IPS-18c (cell line): ENCODE data around the gene SLC38A4.
"Not testable (repeated sequence)": the region's sequence is repeated elsewhere in the genome, so short reads cannot be mapped to it uniquely, and the experiment has no call there.

Experiments used
- H3K4me3 ChIP-seq: 2 replicates; pipeline ENCODE4 v1.7.0; 2013; ENCODE audit warnings: low read depth, mild to moderate bottlenecking, low read length, moderate library complexity; ENCODE audit not compliant: insufficient read depth
- H3K9me3 ChIP-seq: one replicate; pipeline ENCODE4 v1.6.1; 2013; ENCODE audit warnings: mild to moderate bottlenecking, low read length, moderate library complexity; ENCODE audit not compliant: control insufficient read depth, insufficient read depth

The SLC38A4 gene, protein sequence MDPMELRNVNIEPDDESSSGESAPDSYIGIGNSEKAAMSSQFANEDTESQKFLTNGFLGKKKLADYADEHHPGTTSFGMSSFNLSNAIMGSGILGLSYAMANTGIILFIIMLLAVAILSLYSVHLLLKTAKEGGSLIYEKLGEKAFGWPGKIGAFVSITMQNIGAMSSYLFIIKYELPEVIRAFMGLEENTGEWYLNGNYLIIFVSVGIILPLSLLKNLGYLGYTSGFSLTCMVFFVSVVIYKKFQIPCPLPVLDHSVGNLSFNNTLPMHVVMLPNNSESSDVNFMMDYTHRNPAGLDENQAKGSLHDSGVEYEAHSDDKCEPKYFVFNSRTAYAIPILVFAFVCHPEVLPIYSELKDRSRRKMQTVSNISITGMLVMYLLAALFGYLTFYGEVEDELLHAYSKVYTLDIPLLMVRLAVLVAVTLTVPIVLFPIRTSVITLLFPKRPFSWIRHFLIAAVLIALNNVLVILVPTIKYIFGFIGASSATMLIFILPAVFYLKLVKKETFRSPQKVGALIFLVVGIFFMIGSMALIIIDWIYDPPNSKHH

DNA sequence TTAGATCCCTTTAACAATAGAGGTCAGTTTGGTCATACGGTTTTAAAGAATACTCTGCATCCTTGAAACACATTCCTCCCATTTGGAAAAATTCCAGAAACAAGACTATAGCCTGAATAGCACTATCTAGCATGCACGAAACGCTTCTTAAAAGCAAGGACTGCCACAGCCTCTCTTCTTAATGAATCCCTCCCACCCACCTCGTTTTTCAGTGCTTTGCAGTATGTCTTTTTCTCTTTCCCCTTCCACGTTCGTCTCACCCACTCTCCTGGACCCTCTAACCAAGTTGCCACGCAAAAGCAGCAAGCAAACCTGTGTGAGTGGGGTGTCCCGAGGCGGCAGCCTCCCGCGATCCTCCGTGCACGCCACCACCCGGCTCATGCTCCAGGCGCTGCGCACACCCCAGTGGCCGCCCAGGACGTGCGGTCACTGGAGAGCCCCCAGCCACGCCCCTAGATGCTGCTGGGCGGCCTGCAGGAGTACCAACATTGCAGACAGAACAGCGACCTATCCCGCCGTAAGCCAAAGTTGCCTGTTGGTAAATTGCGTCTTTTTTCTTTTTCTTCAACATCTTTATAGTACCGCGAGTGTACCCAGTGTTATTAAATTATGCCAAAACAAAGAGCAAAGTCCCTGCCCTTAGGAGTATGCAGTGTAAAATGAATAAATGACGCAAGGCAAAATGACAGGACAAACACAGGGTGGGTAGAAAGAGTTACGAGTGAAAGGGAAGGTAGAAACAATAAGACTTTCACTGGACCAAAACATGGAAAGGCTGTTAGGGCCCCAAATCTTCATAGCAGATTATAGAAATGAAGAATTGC, at the start of gene SLC38A4:
Gene SLC38A4 (minus strand): TSS at position 407 of the 824 bp plus-strand sequence. CDS start 32,926 bp downstream, outside the sequence.
- peak within 1 kb of the TSS; percentile 43 for H3K4me3 ChIP-seq
- no peaks in the 10 kb centered on the region for H3K9me3 ChIP-seq

DNA sequence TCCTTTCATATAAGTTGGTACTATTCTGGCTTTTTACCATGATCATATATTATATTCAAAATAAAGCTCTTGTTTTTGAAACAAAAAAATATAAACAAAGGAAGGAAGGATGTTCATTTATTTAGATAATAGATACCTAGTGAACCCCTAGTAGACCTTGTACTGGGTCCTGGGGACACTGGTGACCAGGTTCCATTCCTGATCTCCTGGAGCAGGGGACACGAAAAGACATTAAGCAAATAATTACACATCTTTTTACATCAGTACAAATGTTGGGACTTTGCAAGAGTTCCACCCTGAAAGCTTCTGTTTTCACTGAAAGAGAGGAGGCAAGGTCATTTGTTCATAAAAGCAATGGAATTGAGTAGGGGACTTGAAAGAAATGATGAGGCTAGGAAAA, 49.3 kb upstream of the SLC38A4 start:
- Histone ChIP-seq H3K9me3 (peaks cover 3% of the 10 kb centered on the region), H3K4me3 (no peak overlapping the region)

DNA sequence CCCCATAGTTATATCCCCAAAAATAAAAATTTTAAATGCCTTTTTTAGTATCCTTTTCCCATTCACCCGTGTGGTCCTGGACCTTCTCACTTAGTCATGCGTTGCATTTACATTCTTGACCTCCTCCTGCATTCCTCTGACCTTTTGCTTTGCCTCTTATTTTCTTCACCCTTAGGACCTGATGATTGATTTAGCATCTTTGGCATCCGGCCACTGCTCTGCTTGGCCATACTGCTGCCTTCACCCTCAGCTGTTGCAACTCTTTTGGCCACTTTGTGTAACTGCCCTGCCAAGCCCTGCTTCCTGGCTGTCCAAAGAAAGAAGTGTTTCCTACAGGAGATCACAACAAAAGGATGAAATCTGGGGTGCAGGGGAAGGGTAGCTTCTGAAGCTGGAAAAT, 48.8 kb upstream of the SLC38A4 start:
- H3K9me3 ChIP-seq, result peaks cover 3% of the 10 kb centered on the region
- H3K4me3 ChIP-seq, result no peak overlapping the region

DNA sequence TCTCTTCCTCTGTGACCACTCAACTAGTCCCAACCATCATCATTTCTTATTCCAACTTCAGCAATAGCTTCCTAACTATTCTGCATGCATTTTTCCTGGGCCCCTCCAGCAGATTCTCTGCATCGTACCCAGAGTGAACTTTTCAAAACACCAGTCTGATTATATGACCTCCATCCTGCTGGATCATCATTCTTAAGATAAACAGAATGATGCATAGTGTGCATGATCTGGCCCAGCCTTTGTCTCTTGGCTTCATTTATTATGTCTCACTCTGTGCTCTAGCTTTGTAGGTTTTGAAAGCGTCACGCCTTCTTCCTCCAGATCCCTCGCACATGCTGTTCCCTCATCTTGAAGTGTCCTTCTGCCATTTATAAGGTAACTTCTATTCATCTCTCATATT, 46.3 kb upstream of the SLC38A4 start:
- H3K4me3 ChIP-seq, result no peak overlapping the region
- H3K9me3 ChIP-seq, result peaks cover 3% of the 10 kb centered on the region

DNA sequence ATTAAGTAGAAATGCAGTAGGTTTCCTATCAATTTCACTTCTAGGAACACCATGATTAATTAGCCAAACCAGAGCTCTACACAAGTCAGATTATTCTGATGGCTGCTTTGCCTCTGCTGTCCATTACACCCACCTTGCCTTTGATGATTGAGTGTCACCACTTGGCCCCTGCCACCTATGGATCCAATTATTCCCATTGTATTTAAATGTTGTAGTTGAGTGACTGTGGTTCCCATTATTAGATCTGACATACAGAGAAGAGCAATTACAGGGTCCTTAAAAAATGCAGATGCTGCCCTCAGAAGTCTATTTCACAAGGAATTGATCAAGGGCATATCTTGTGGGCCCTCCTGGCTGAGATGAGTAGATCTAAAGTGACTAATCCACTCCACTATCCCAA, 39.5 kb upstream of the SLC38A4 start:
- no peak overlapping the region for H3K4me3 ChIP-seq
- H3K9me3 ChIP-seq, result peaks cover 7% of the 10 kb centered on the region

DNA sequence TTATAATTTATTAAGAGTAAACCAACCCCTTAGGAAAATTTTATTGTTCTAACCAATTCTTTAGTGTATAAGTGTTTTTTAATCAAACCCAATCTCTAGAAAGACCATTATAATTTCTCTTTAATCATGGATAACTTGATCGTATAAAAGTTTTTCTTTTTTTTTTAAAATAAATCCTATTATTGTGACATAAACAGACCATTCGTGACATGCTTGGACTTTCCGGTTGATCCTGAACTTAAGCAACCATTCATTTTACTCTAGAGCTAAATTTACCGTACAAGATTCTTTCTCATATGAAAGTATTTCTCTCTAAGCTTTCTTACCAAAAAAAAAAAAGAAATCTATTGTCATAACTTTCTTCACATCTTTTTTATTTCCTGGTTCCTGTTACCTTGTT, 32.6 kb upstream of the SLC38A4 start:
- peaks cover 7% of the 10 kb centered on the region for H3K9me3 ChIP-seq
- H3K4me3 ChIP-seq, result no peak overlapping the region

DNA sequence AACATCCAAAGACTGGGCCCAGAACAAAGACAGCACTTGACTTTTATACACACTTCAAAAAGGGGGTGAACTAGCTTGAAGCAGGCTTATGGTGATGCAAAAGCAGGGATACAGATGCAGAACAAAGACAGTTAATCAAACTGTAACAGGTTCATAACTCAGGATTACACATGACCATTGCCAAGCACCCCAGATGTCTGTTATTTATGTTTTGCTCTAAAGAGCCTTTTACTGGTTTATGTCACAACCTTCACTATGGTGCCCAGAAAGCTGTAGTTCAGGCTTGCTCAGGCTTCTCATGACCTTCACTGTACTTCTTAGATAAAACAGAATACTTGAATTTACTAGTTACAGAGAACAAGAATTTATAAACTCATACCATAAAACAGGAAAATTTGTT, 31.7 kb upstream of the SLC38A4 start:
- Histone ChIP-seq H3K9me3 (peaks cover 6% of the 10 kb centered on the region), H3K4me3 (no peak overlapping the region)

DNA sequence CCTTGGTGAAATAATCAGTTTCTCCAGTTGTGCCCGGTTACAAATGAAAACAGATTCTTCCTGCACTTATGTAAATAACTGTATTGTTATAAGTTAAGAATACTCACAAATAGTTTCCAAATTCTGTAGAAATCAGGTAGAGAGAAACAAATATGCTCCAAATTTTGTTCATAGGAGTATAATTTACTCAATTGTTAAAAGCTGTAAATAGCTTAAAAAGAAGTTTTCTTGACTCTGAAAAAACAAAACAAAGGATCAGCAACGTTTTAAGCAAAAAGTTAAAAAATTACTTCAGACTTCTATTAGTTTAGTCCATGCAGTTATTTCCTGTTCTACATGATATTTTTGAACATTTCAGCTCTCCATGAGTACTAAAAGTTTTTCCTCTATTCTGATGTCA, 30.0 kb upstream of the SLC38A4 start:
- peaks cover 5% of the 10 kb centered on the region for H3K9me3 ChIP-seq
- H3K4me3 ChIP-seq, result no peak overlapping the region

DNA sequence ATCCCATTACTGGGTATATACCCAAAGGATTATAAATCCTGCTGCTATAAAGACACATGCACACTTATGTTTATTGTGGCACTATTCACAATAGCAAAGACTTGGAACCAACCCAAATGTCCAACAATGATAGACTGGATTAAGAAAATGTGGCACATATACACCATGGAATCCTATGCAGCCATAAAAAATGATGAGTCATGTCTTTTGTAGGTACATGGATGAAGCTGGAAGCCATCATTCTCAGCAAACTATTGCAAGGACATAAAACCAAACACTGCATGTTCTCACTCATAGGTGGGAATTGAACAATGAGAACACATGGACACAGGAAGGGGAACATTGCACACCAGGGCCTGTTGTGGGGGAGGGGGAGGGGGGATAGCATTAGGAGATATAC, 28.4 kb upstream of the SLC38A4 start:
- H3K4me3 ChIP-seq, H3K9me3 ChIP-seq: not testable (repeated sequence)

DNA sequence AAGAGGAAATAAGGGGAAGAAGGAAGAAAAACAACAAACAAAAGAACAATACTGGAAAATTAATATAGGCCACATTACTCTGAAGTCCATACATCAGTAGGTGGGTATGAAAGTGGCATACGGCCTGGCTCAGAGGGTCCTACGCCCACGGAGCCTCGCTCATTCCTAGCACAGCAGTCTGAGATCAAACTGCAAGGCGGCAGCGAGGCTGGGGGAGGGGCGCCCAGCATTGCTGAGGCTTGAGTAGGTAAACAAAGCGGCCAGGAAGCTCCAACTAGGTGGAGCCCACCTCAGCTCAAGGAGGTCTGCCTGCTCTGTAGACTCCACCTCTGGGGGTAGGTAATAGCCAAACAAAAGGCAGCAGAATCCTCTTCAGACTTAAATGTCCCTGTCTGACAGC, 23.0 kb upstream of the SLC38A4 start:
- not testable (repeated sequence) for H3K4me3 ChIP-seq, H3K9me3 ChIP-seq

DNA sequence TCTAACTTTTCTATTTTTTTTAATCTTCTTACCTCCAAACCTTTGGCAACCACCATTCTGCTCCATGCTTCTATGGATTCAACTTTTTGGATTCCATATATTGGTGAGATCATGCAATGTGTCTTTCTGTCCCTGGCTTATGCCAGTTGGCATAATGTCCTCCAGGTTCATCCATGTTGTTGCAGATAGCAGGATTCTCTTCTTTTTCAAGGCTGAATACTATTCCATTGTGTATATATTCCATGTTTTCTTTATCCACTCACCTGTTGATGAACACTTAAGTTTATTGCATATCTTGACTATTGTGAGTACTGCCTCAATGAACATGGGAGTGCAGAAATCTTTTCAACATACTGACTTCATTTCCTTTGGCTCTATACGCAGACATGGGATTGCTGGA, 21.2 kb upstream of the SLC38A4 start:
- H3K4me3 ChIP-seq, result no peak overlapping the region
- peaks cover 4% of the 10 kb centered on the region for H3K9me3 ChIP-seq

DNA sequence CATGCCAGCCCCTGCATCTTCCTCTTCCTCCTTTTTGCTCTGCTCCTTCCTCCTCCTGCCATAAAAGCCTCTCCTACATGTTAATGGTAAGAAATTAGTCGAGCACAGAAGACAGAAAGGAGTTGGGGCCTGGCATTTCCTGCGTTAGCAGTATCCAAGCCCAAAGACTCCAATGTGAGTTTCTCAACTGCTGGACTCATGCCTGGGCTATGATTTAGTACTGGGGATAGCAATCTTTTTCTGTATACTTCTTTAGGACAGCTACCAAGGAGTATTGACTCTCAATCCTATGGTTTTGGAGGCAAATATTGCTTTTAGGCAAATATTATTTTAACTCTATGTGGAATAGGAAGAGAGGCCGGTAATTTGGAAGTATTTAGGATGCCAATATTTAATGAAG, 18.0 kb upstream of the SLC38A4 start:
- H3K9me3 ChIP-seq, result peaks cover under 1% of the 10 kb centered on the region
- no peak overlapping the region for H3K4me3 ChIP-seq

DNA sequence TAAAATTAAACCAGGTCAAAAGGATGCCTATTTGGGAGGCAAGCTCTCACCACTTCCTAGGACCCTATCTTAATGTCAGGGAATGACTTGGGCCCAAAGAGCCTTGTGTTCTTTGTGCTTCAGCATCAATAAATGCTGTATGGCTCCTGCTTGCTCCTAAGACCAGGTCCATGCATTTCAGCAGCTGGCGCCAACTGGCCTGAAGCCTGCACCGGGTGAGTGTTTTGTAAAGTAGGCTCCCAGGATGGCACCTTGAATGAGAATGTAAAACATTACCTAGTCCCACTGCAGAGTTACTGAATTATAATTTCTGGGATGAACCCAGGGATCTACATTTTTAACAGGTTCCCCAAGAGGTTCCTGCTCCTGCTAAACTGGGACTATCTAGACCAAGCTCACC, 16.1 kb upstream of the SLC38A4 start:
- no peaks in the 10 kb centered on the region for H3K9me3 ChIP-seq
- no peak overlapping the region for H3K4me3 ChIP-seq

DNA sequence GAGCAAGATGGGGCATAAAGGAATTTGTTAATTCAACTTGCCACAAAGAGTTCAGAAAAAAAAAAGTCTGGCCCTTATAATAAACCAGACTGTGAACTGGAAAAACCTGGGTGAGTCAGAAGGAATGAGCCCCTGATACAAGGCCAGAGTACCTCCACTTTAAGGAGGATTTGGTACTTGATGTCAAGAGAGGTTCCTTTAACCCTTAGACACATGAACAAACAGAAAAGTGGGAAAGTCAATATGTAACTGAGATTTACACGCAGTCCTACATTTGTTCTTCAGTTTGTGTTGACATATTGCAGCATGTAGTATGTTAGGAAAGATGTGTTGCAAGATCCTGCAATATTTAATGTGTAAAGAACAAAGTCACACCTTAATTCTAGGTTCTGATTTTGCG, 14.2 kb upstream of the SLC38A4 start:
- H3K4me3 ChIP-seq, result no peak overlapping the region
- no peaks in the 10 kb centered on the region for H3K9me3 ChIP-seq

DNA sequence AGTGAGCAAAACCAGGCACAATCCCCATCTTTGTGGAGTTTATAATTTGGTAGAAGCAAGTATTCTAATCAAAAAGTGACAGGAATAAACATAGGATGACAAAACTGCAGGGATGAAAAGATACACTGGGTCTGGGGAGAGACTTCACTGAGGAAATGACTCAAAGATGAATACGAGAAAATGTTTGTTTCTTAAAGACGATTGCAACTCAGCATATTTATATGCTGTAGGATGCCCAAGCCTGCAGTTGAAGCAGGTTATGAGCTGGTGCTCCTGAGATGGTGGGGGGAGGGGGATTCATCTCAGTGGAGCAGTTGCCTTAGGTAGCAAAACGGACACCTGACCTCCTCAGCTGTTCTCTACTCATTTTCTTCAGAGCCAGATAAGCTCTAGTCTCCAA, 13.4 kb upstream of the SLC38A4 start:
- no peak overlapping the region for H3K4me3 ChIP-seq
- no peaks in the 10 kb centered on the region for H3K9me3 ChIP-seq

DNA sequence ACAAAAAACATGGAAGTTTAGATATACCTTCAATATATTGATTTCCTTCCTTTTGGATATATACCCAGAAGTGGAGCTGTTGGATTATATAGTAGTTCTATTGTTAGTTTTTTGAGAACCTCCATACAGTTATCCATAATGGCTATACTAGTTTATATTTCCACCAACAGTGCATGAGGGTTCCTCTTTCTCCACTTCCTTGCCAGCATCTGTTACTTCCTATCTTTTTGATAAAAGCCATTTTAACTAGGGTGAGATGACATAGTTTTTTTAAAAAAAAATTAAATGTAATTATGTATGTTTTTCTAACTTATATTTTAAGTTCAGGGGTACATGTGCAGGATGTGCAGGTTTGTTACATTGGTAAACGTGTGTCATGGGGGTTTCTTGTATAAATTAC, 10.0 kb upstream of the SLC38A4 start:
- no peaks in the 10 kb centered on the region for H3K9me3 ChIP-seq

DNA sequence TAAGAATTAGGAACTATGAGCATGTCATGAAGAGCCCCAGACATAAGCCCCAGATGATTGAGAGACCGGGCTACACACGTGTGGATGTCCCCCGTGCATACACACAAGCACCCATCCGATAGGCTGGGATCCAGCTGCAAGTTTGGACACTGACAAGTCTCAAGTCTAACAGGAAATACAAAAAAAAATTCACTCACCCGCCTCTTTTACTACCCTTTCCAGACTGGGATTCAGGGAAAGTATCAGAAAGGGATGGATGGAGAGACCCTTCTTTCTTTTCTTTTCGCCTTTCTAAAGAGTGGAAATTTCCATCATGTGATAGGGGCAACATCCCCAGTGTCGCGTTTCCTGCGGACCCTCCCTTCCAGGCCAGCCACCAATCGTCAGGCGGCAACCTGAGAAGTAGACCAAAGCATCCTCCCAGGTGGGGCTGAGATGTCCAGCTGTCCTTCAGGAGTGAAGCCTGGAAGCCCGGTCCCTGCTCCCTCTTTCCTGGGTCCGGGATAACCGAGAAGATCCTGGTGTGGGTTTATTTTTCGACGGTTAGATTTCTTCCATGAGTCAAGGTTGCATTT, 6.4 kb upstream of the SLC38A4 start:
- no peaks in the 10 kb centered on the region for H3K9me3 ChIP-seq

More for the DNA sequence above, 10.0 kb upstream of the SLC38A4 start:
- H3K4me3 ChIP-seq, result no peak overlapping the region

More for the DNA sequence above, 6.4 kb upstream of the SLC38A4 start:
- peak overlapping the region; percentile 52 for H3K4me3 ChIP-seq
